Measurements from ENCODE around the gene TMEM181. TPM values are rescaled to one million over a fixed set of nuclear protein-coding genes. Genes with fewer than 3 reads are reported as not detected.
A peak's percentile ranks its signal among the peaks of the same experiment; 100 is the strongest.
"Not testable (repeated sequence)": the region's sequence is repeated elsewhere in the genome, so short reads cannot be mapped to it uniquely, and the experiment has no call there.

The TMEM181 gene
- total and polyA plus RNA-seq, 2 donors (not counting 1 experiment from before 2014, with no cell fraction given) = 2.8 to 9.3 TPM

- no peaks in the 10 kb centered on the region for H3K4me1 ChIP-seq (ENCODE audit: control insufficient read depth in 2 of 2, insufficient read depth in 2 of 2, low read length in 2 of 2)
- H3K27ac ChIP-seq (ENCODE audit: low read length in 2 of 2) = no peak overlapping the region
- H3K79me2 ChIP-seq (ENCODE audit: control insufficient read depth, insufficient read depth, low read length) = no peaks in the 10 kb centered on the region
- CTCF ChIA-PET = interaction anchor here (0.8 to 6.7 kb wide), 18 partner anchors 11 to 394 kb away, joined by 3 to 86 read pairs (median 4); partner anchors contain the start of gene SYTL3
- peaks cover 5% of the 10 kb centered on the region for H4K20me1 ChIP-seq (ENCODE audit: control insufficient read depth, insufficient read depth, low read length, poor library complexity, severe bottlenecking)
- H3K27me3 ChIP-seq (replicated peaks in 1 of 4; ENCODE audit: control extremely low read depth in 1 of 4, control insufficient read depth in 3 of 4, insufficient read depth in 4 of 4, low read length in 3 of 4) = no peaks in the 10 kb centered on the region
- no peak overlapping the region for H3K4me2 ChIP-seq (replicated peaks; ENCODE audit: low read depth, low read length, poor library complexity, severe bottlenecking)
- H3K4me3 ChIP-seq (ENCODE audit: control extremely low read depth in 1 of 5, extremely low read depth in 1 of 5, insufficient read depth in 1 of 5, low read depth in 2 of 5, low read length in 4 of 5) = no peak overlapping the region
- TF ChIP-seq EZH2 (IDR thresholded peaks at IDR 0.05; ENCODE audit: borderline replicate concordance, insufficient read depth, low read depth, low read length, poor library complexity, severe bottlenecking) (no peak), CTCF (IDR thresholded peaks at IDR 0.05) (peak; percentile 79)
- Mint-ChIP-seq H3K4me1 (no peaks in the 10 kb centered on the region), H3K9me3 (ENCODE audit: insufficient read depth) (no peaks in the 10 kb centered on the region), H3K4me3 (no peak overlapping the region), H3K27me3 (no peaks in the 10 kb centered on the region), H3K27ac (no peak overlapping the region)
- DNase-seq (peak; percentile 68), ATAC-seq (ENCODE audit: low read depth) (peak; percentile 49)
- WGBS (ENCODE audit: insufficient coverage) = 55% methylated on average over 12 of the region's 13 CpGs
- peaks cover 0 to 40% of the 10 kb centered on the region in 2 experiments for H3K36me3 ChIP-seq (replicated peaks in 1 of 2; ENCODE audit: control extremely low read depth in 1 of 2, control insufficient read depth in 1 of 2, extremely low read depth in 1 of 2, insufficient read depth in 2 of 2, low read length in 1 of 2)
- intact Hi-C loops (cut with micrococcal nuclease) = loop anchor here (1.0 kb wide), 1 partner anchor 391 kb away; no protein-coding TSS in a partner anchor
- peaks cover 0 to 5% (median 0%) of the 10 kb centered on the region in 3 donors for H3K9me3 ChIP-seq (ENCODE audit: control extremely low read depth in 1 of 3, control insufficient read depth in 2 of 3, insufficient read depth in 1 of 3, low read length in 2 of 3)
- POLR2A ChIA-PET = no interaction called here
- no peak overlapping the region for H2AFZ ChIP-seq (ENCODE audit: insufficient read depth, low read depth, low read length, poor library complexity, severe bottlenecking)
- H3K9ac ChIP-seq (ENCODE audit: low read length) = no peak overlapping the region
These were observed 45.5 kb downstream of the TMEM181 start for GRCh38 chr6:158605266-158605878.

- H3K9ac ChIP-seq (ENCODE audit: low read length); H3K4me1 Mint-ChIP-seq; H3K9me3 Mint-ChIP-seq (ENCODE audit: insufficient read depth); H3K4me3 ChIP-seq (ENCODE audit: control extremely low read depth in 1 of 5, extremely low read depth in 1 of 5, insufficient read depth in 1 of 5, low read depth in 2 of 5, low read length in 4 of 5); H2AFZ ChIP-seq (ENCODE audit: insufficient read depth, low read depth, low read length, poor library complexity, severe bottlenecking); H3K9me3 ChIP-seq (ENCODE audit: control extremely low read depth in 1 of 3, control insufficient read depth in 2 of 3, insufficient read depth in 1 of 3, low read length in 2 of 3); H4K20me1 ChIP-seq (ENCODE audit: control insufficient read depth, insufficient read depth, low read length, poor library complexity, severe bottlenecking); intact Hi-C loops (cut with micrococcal nuclease); H3K79me2 ChIP-seq (ENCODE audit: control insufficient read depth, insufficient read depth, low read length); H3K4me1 ChIP-seq (ENCODE audit: control insufficient read depth in 2 of 2, insufficient read depth in 2 of 2, low read length in 2 of 2); H3K27me3 ChIP-seq (replicated peaks in 1 of 4; ENCODE audit: control extremely low read depth in 1 of 4, control insufficient read depth in 3 of 4, insufficient read depth in 4 of 4, low read length in 3 of 4); H3K4me2 ChIP-seq (replicated peaks; ENCODE audit: low read depth, low read length, poor library complexity, severe bottlenecking); DNase-seq; ATAC-seq (ENCODE audit: low read depth); H3K27ac ChIP-seq (ENCODE audit: low read length in 2 of 2); H3K27me3 Mint-ChIP-seq; H3K4me3 Mint-ChIP-seq; H3K27ac Mint-ChIP-seq: not testable (repeated sequence)
- ChIA-PET POLR2A (interaction anchor here (0.7 kb wide), 1 partner anchor 84 kb away, joined by 4 read pairs; no protein-coding TSS in a partner anchor), CTCF (interaction anchor here (0.7 to 6.7 kb wide), 16 partner anchors 11 to 440 kb away, joined by 3 to 86 read pairs (median 4); partner anchors contain the start of gene SYTL3)
- 81% methylated on average over 14 of the region's 15 CpGs for WGBS (ENCODE audit: insufficient coverage)
- peaks cover 0 to 41% of the 10 kb centered on the region in 2 experiments for H3K36me3 ChIP-seq (replicated peaks in 1 of 2; ENCODE audit: control extremely low read depth in 1 of 2, control insufficient read depth in 1 of 2, extremely low read depth in 1 of 2, insufficient read depth in 2 of 2, low read length in 1 of 2)
These were observed 46.1 kb downstream of the TMEM181 start for GRCh38 chr6:158606011-158606410.
